HCT116 (cell line): ENCODE results near the gene CHSY3.

Source experiments
- CEBPB ChIP-seq: IDR thresholded peaks from 2 replicates; pipeline ENCODE4 v1.6.1; 2012; ENCODE audit warnings: low read depth
- ELF1 ChIP-seq: IDR thresholded peaks from 2 replicates; pipeline ENCODE4 v1.6.1; 2012; ENCODE audit warnings: low read depth, borderline replicate concordance
- JUND ChIP-seq: IDR thresholded peaks from 2 replicates; pipeline ENCODE4 v1.6.1; 2012
- POLR2A ChIP-seq: IDR thresholded peaks from 2 replicates; pipeline ENCODE4 v1.7.0; 2011; ENCODE audit warnings: borderline replicate concordance; ENCODE audit not compliant: insufficient read depth, insufficient read length; ENCODE audit errors: extremely low read depth
- POLR2AphosphoS5 ChIP-seq: IDR thresholded peaks from 2 replicates; pipeline ENCODE4 v1.6.1; 2011; ENCODE audit warnings: mild to moderate bottlenecking, low read depth, low read length, moderate library complexity
- ZNF274 ChIP-seq: fragments of 200-500 bp; sonication (Bioruptor generic); IDR thresholded peaks from 2 replicates; pipeline ENCODE4 v1.6.1; 2014; ENCODE audit warnings: mild to moderate bottlenecking, low read depth, low read length, inconsistent platforms
- TF ChIP-seq, protein P1 (sequence below): IDR thresholded peaks from 2 replicates; pipeline ENCODE4 v1.6.1; 2012
- TF ChIP-seq, protein P2 (sequence below), 3 experiments: fragments of 200-600 bp in 1 of 3; sonication (generic) in 1 of 3; IDR thresholded peaks in 2 of 3; conservative IDR thresholded peaks in 1 of 3; 2 replicates each; pipeline ENCODE4 v1.5.1; 2012 to 2017; ENCODE audit warnings: low read depth in 2 of 3, low read length in 2 of 3, antibody characterized with exemption in 1 of 3, borderline replicate concordance in 1 of 3, control low read depth in 1 of 3, mild to moderate bottlenecking in 1 of 3, mixed read lengths in 1 of 3, mixed run types in 1 of 3, moderate library complexity in 1 of 3; ENCODE audit not compliant: insufficient read depth in 1 of 3

DNA sequence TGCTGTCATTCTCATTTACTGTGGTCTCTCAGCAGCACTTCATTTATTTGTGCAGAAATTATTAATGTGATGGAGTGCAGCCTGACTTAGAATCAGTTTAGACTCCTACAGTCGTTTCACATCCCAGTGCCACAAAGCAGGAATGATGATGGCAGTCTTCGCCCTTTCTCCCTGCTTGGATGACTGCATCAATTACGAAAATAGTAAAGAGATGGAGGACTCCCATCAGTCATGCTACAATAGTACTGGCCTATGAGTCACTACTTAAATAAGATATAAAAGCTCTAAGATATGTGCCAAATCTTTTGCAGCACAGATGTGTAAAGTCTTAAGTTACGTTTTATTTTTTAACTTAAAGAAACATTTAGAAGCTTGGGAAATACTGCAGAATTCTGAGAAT lies 263.9 kb downstream of the CHSY3 start:
- TF ChIP-seq, protein P1, sequence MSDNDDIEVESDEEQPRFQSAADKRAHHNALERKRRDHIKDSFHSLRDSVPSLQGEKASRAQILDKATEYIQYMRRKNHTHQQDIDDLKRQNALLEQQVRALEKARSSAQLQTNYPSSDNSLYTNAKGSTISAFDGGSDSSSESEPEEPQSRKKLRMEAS: no peak
- TF ChIP-seq, protein P2, sequence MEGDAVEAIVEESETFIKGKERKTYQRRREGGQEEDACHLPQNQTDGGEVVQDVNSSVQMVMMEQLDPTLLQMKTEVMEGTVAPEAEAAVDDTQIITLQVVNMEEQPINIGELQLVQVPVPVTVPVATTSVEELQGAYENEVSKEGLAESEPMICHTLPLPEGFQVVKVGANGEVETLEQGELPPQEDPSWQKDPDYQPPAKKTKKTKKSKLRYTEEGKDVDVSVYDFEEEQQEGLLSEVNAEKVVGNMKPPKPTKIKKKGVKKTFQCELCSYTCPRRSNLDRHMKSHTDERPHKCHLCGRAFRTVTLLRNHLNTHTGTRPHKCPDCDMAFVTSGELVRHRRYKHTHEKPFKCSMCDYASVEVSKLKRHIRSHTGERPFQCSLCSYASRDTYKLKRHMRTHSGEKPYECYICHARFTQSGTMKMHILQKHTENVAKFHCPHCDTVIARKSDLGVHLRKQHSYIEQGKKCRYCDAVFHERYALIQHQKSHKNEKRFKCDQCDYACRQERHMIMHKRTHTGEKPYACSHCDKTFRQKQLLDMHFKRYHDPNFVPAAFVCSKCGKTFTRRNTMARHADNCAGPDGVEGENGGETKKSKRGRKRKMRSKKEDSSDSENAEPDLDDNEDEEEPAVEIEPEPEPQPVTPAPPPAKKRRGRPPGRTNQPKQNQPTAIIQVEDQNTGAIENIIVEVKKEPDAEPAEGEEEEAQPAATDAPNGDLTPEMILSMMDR (IDR thresholded peaks at IDR 0.05 in 2 of 3, conservative IDR thresholded peaks at IDR 0.05 in 1 of 3; ENCODE audit: borderline replicate concordance in 1 of 3, insufficient read depth in 1 of 3, low read depth in 2 of 3, low read length in 2 of 3): no peak
- TF ChIP-seq POLR2A (no peak), ZNF274 (no peak), ELF1 (no peak), JUND (no peak), CEBPB (no peak), POLR2AphosphoS5 (no peak)
